GM12892 (cell line): Measurements from ENCODE around the gene TENM4.

Experiments used
- POLR2A ChIP-seq: IDR thresholded peaks from 2 replicates; pipeline ENCODE4 v1.6.1; 2011; ENCODE audit warnings: low read depth, low read length, control low read depth
- POLR2AphosphoS5 ChIP-seq: IDR thresholded peaks from 2 replicates; pipeline ENCODE4 v1.6.1; 2011; ENCODE audit warnings: low read depth, low read length, control low read depth

DNA sequence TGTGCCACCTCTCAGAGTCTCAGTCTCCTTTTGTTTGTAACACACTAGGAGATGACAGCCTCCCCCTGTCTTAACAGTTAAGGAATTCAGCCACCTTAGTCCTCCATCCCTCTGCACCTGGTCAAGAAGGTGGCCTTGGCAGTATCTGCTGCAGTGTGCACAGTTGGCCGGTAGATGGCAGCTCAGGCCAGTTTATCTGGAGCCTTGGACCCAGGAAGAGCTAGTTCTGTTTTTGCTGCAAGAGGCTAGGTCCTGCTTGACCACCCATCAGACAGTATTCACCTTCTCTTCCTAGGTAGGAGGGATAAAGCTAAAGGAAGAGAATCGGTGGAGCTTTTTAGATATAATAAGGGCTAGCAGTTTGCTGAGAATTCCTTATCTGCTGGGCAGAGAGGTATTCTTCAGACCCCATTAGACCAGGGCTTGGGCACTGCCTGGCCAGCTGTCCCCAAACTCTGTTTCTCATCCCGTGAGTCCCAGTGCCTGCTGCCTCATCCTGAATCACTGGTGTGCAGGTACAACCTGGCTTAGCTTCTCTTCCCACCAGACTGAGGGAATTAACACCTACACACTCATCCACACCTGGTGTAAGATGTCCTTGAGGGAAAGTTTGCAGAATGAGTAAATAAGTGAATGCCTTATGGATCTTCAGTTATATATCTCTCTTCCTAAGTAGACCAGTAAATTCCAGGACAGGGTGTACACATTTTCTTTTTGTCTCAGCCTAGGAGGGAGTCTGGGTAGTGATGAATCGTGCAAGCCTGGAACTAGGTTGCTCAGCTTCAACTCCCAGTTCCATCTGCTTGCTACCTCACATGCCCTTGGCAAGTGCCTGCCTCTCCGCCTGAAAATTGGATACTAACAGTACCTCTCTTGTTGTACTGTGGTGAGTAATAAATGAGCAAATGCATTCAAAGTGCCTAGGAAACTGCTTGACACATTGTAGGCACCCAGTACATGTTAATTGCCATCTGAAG lies 795.3 kb downstream of the TENM4 start:
- no peak for TF ChIP-seq POLR2A
- TF ChIP-seq POLR2AphosphoS5 = no peak
